DND-41 (cell line): ENCODE results near the gene CHN1.

Experiments used
- ATAC-seq: fragments of 200-7000 bp; cut with Tn5 transposase; 3 replicates; pipeline ENCODE4 v1.9.1; 2021; ENCODE audit warnings: low read depth; ENCODE audit not compliant: insufficient read depth
- DNase-seq: peaks from one replicate; pipeline ENCODE4 v3.0.0-alpha.2; 2020
- H2AFZ ChIP-seq: 2 replicates; pipeline ENCODE4 v1.6.0; 2012; ENCODE audit warnings: low read depth, low read length
- H3K27ac ChIP-seq: 2 replicates; pipeline ENCODE4 v1.5.1; 2012; ENCODE audit warnings: low read length, inconsistent platforms
- H3K27me3 ChIP-seq: fragments of 200-600 bp; sonication (generic); 2 replicates; pipeline ENCODE4 v1.6.0; 2012; ENCODE audit warnings: low read length, mild to moderate bottlenecking, inconsistent platforms; ENCODE audit not compliant: insufficient read depth, poor library complexity
- H3K36me3 ChIP-seq: 2 replicates; pipeline ENCODE4 v1.5.1; 2012; ENCODE audit warnings: low read length, inconsistent platforms; ENCODE audit not compliant: insufficient read depth
- H3K4me1 ChIP-seq: 2 replicates; pipeline ENCODE4 v1.5.1; 2012; ENCODE audit warnings: mild to moderate bottlenecking, low read length; ENCODE audit not compliant: insufficient read depth
- H3K4me2 ChIP-seq: 2 replicates; pipeline ENCODE4 v1.6.0; 2012; ENCODE audit warnings: mild to moderate bottlenecking, moderate library complexity, low read length, inconsistent platforms; ENCODE audit not compliant: insufficient read depth
- H3K4me3 ChIP-seq, 2 experiments: fragments of 200-600 bp in 1 of 2; shearing (Covaris generic) in 1 of 2; 2 replicates each; pipeline ENCODE4 v1.5.1; 2012 to 2016; ENCODE audit warnings: inconsistent platforms in 2 of 2, low read length in 2 of 2, mild to moderate bottlenecking in 2 of 2, low read depth in 1 of 2, moderate library complexity in 1 of 2
- H3K79me2 ChIP-seq: 2 replicates; pipeline ENCODE4 v1.6.0; 2012; ENCODE audit warnings: low read length, inconsistent platforms; ENCODE audit not compliant: insufficient read depth
- H3K9ac ChIP-seq: 2 replicates; pipeline ENCODE4 v1.6.0; 2012; ENCODE audit warnings: low read depth, mild to moderate bottlenecking, inconsistent platforms, low read length, moderate library complexity
- H3K9me3 ChIP-seq: 2 replicates; pipeline ENCODE4 v1.5.1; 2012; ENCODE audit warnings: low read length, moderate library complexity, mild to moderate bottlenecking, inconsistent platforms; ENCODE audit not compliant: insufficient read depth, severe bottlenecking
- H4K20me1 ChIP-seq: 2 replicates; pipeline ENCODE4 v1.6.0; 2012; ENCODE audit warnings: low read length; ENCODE audit not compliant: insufficient read depth
- EZH2 ChIP-seq: IDR thresholded peaks from 3 replicates; pipeline ENCODE4 v1.6.1; 2012; ENCODE audit warnings: borderline replicate concordance, low read depth, mild to moderate bottlenecking, moderate library complexity, low read length, inconsistent platforms; ENCODE audit not compliant: severe bottlenecking
- TF ChIP-seq, protein P1 (sequence below): IDR thresholded peaks from 2 replicates; pipeline ENCODE4 v1.5.1; 2012; ENCODE audit warnings: borderline replicate concordance, low read length, moderate library complexity, mild to moderate bottlenecking; ENCODE audit not compliant: poor library complexity, severe bottlenecking; ENCODE audit errors: extremely low read depth

CHN1 gene

GRCh38 chr2:175030380-175031271, 25.4 kb upstream of the CHN1 start:
- Histone ChIP-seq H3K27me3 (no peaks in the 10 kb centered on the region), H3K4me2 (no peak overlapping the region), H3K9ac (no peak overlapping the region), H3K9me3 (no peaks in the 10 kb centered on the region), H3K27ac (no peak overlapping the region), H3K4me1 (no peaks in the 10 kb centered on the region), H3K79me2 (no peaks in the 10 kb centered on the region), H2AFZ (no peak overlapping the region), H4K20me1 (no peaks in the 10 kb centered on the region), H3K36me3 (no peaks in the 10 kb centered on the region), H3K4me3 (no peak overlapping the region)
- DNase-seq (peak; percentile 49), ATAC-seq (peak; percentile 83)
- TF ChIP-seq, protein P1, sequence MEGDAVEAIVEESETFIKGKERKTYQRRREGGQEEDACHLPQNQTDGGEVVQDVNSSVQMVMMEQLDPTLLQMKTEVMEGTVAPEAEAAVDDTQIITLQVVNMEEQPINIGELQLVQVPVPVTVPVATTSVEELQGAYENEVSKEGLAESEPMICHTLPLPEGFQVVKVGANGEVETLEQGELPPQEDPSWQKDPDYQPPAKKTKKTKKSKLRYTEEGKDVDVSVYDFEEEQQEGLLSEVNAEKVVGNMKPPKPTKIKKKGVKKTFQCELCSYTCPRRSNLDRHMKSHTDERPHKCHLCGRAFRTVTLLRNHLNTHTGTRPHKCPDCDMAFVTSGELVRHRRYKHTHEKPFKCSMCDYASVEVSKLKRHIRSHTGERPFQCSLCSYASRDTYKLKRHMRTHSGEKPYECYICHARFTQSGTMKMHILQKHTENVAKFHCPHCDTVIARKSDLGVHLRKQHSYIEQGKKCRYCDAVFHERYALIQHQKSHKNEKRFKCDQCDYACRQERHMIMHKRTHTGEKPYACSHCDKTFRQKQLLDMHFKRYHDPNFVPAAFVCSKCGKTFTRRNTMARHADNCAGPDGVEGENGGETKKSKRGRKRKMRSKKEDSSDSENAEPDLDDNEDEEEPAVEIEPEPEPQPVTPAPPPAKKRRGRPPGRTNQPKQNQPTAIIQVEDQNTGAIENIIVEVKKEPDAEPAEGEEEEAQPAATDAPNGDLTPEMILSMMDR: peak; percentile 56
- TF ChIP-seq EZH2: no peak

DNA sequence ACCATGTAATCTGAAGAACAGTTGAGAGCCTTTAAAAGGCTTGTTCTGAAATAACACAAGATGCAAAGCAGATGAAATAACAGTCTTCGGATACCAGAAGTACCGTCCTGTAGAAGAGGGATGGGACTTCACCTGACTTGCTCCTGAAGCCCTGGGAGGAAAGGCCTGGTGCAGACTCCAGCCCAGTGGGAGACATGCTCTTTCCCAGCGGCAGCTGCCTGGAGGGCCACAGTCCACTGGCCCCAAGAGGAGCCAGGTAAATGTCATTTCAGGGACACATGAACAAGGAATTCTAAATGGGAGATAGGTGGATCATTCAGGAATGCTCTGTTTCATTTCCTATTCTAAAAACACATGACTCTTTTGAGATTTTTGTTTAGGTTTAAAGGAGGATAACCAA, 22.6 kb upstream of the CHN1 start:
- H3K4me2 ChIP-seq: no peak overlapping the region
- no peaks in the 10 kb centered on the region for H3K4me1 ChIP-seq
- H4K20me1 ChIP-seq: no peaks in the 10 kb centered on the region
- TF ChIP-seq, protein P1: no peak
- no peak for TF ChIP-seq EZH2
- H3K36me3 ChIP-seq: no peaks in the 10 kb centered on the region
- H3K79me2 ChIP-seq: no peaks in the 10 kb centered on the region
- no peaks in the 10 kb centered on the region for H3K9me3 ChIP-seq
- DNase-seq (no peak), ATAC-seq (no peak)
- H3K9ac ChIP-seq: no peak overlapping the region
- H3K27me3 ChIP-seq: no peaks in the 10 kb centered on the region
- H3K4me3 ChIP-seq: no peak overlapping the region
- H3K27ac ChIP-seq: no peak overlapping the region
- no peak overlapping the region for H2AFZ ChIP-seq

- no peak overlapping the region for H3K27ac ChIP-seq
- no peak overlapping the region for H3K9ac ChIP-seq
- DNase-seq: no peak
- H4K20me1 ChIP-seq: no peaks in the 10 kb centered on the region
- no peaks in the 10 kb centered on the region for H3K36me3 ChIP-seq
- no peak for TF ChIP-seq EZH2
- TF ChIP-seq, protein P1: no peak
- no peaks in the 10 kb centered on the region for H3K9me3 ChIP-seq
- H3K4me2 ChIP-seq: no peak overlapping the region
- H3K4me3 ChIP-seq: no peak overlapping the region
- ATAC-seq: no peak
- no peak overlapping the region for H2AFZ ChIP-seq
- H3K79me2 ChIP-seq: no peaks in the 10 kb centered on the region
- H3K27me3 ChIP-seq: no peaks in the 10 kb centered on the region
- H3K4me1 ChIP-seq: no peaks in the 10 kb centered on the region
These were observed 21.2 kb upstream of the CHN1 start for GRCh38 chr2:175026385-175026784.
